ENCODE data around the gene CRB1. TPM values are rescaled to one million over a fixed set of nuclear protein-coding genes. Genes with fewer than 3 reads are reported as not detected.

CRB1 gene
- total and polyA plus RNA-seq, 4 donors = 0.03 to 0.55 (median 0.30) TPM

DNA sequence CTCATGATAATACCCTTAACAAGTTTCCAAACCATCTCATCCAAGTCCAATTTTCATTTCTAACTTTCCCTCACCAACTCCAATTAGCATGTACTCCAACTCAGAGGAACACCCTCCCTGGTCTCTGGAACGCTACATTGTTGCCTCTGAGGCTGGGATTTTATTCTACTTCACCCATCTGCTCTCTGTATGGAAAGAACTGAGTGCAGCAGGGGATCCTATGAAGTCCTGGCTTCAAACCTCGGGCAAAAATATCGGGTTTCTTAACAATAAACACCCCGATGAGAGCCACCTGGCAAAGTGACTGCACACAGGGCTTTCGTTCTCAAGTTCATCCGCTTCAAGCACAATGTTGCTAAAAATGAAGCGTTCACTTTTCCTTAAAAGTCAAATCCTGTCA lies 99.6 kb downstream of the CRB1 start:
- WGBS, 2 donors = 82 to 97% methylated on average over 7 of the region's 7 CpGs
- H3K4me3 ChIP-seq = no peak overlapping the region
- TF ChIP-seq, protein P1, sequence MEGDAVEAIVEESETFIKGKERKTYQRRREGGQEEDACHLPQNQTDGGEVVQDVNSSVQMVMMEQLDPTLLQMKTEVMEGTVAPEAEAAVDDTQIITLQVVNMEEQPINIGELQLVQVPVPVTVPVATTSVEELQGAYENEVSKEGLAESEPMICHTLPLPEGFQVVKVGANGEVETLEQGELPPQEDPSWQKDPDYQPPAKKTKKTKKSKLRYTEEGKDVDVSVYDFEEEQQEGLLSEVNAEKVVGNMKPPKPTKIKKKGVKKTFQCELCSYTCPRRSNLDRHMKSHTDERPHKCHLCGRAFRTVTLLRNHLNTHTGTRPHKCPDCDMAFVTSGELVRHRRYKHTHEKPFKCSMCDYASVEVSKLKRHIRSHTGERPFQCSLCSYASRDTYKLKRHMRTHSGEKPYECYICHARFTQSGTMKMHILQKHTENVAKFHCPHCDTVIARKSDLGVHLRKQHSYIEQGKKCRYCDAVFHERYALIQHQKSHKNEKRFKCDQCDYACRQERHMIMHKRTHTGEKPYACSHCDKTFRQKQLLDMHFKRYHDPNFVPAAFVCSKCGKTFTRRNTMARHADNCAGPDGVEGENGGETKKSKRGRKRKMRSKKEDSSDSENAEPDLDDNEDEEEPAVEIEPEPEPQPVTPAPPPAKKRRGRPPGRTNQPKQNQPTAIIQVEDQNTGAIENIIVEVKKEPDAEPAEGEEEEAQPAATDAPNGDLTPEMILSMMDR (IDR thresholded peaks at IDR 0.05; ENCODE audit: control extremely low read depth, extremely low read depth) = no peak
- H3K4me1 ChIP-seq (ENCODE audit: control insufficient read depth in 5 of 5, insufficient read depth in 5 of 5, low read length in 5 of 5) = no peaks in the 10 kb centered on the region
- H3K36me3 ChIP-seq (ENCODE audit: control insufficient read depth in 4 of 4, insufficient read depth in 4 of 4, low read length in 4 of 4) = no peaks in the 10 kb centered on the region
- no peak overlapping the region for H3K27ac ChIP-seq (ENCODE audit: low read depth in 1 of 2, low read length in 1 of 2)
- DNase-seq (no peak), ATAC-seq (ENCODE audit: insufficient read depth, low FRiP score) (no peak)
- no peaks in the 10 kb centered on the region for H3K27me3 ChIP-seq (ENCODE audit: control insufficient read depth in 3 of 3, insufficient read depth in 3 of 3, low read length in 2 of 3)
- peaks cover 0 to 1% (median 0%) of the 10 kb centered on the region in 4 donors for H3K9me3 ChIP-seq (ENCODE audit: control insufficient read depth in 4 of 4, insufficient read depth in 3 of 4, low read length in 3 of 4)
- H3K9ac ChIP-seq (ENCODE audit: insufficient read depth in 1 of 2, low read length in 2 of 2) = no peak overlapping the region

DNA sequence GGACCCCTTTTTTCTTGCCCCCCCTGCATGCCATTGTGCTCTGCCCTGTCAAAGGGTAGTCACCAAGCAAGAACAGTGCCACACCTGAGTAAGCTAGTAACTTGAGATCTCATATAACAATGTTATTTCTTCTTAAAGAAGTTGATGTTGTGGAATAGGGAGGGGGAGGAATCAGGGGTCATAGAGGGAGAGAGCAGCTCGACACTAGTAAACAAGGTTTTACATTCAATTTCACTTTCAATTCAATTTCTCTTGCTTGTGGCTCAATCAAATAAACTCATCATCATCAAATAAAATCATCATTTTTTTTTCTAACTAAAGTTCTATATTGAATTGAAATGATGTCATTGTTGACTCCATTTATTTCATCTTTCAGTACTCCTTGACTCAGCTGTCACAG lies 106.4 kb downstream of the CRB1 start:
- WGBS, 2 donors = 67 to 86% methylated on average over 1 of the region's 1 CpG
- no peaks in the 10 kb centered on the region for H3K4me1 ChIP-seq (ENCODE audit: control insufficient read depth in 5 of 5, insufficient read depth in 5 of 5, low read length in 5 of 5)
- no peaks in the 10 kb centered on the region for H3K27me3 ChIP-seq (ENCODE audit: control insufficient read depth in 3 of 3, insufficient read depth in 3 of 3, low read length in 2 of 3)
- H3K36me3 ChIP-seq (ENCODE audit: control insufficient read depth in 4 of 4, insufficient read depth in 4 of 4, low read length in 4 of 4) = no peaks in the 10 kb centered on the region
- H3K9ac ChIP-seq (ENCODE audit: insufficient read depth in 1 of 2, low read length in 2 of 2) = no peak overlapping the region
- ATAC-seq (ENCODE audit: insufficient read depth, low FRiP score) (no peak), DNase-seq (no peak)
- H3K4me3 ChIP-seq = no peak overlapping the region
- TF ChIP-seq, protein P1 (IDR thresholded peaks at IDR 0.05; ENCODE audit: control extremely low read depth, extremely low read depth) = no peak
- no peaks in the 10 kb centered on the region for H3K9me3 ChIP-seq (ENCODE audit: control insufficient read depth in 4 of 4, insufficient read depth in 3 of 4, low read length in 3 of 4)
- no peak overlapping the region for H3K27ac ChIP-seq (ENCODE audit: low read depth in 1 of 2, low read length in 1 of 2)

- H3K4me1 ChIP-seq (ENCODE audit: control insufficient read depth in 5 of 5, insufficient read depth in 5 of 5, low read length in 5 of 5) = no peaks in the 10 kb centered on the region
- H3K4me3 ChIP-seq = no peak overlapping the region
- H3K36me3 ChIP-seq (ENCODE audit: control insufficient read depth in 4 of 4, insufficient read depth in 4 of 4, low read length in 4 of 4) = no peaks in the 10 kb centered on the region
- no peak overlapping the region for H3K27ac ChIP-seq (ENCODE audit: low read depth in 1 of 2, low read length in 1 of 2)
- no peaks in the 10 kb centered on the region for H3K27me3 ChIP-seq (ENCODE audit: control insufficient read depth in 3 of 3, insufficient read depth in 3 of 3, low read length in 2 of 3)
- TF ChIP-seq, protein P1 (IDR thresholded peaks at IDR 0.05; ENCODE audit: control extremely low read depth, extremely low read depth) = no peak
- H3K9me3 ChIP-seq (ENCODE audit: control insufficient read depth in 4 of 4, insufficient read depth in 3 of 4, low read length in 3 of 4) = no peaks in the 10 kb centered on the region
- ATAC-seq (ENCODE audit: insufficient read depth, low FRiP score) (no peak), DNase-seq (no peak)
- no peak overlapping the region for H3K9ac ChIP-seq (ENCODE audit: insufficient read depth in 1 of 2, low read length in 2 of 2)
- 87 to 91% methylated on average over 6 of the region's 6 CpGs for WGBS, 2 donors
These were observed 116.4 kb downstream of the CRB1 start for GRCh38 chr1:197384471-197384870.

- Histone ChIP-seq H3K4me3 (no peak overlapping the region), H3K27ac (ENCODE audit: low read depth in 1 of 2, low read length in 1 of 2) (no peak overlapping the region), H3K36me3 (ENCODE audit: control insufficient read depth in 4 of 4, insufficient read depth in 4 of 4, low read length in 4 of 4) (no peaks in the 10 kb centered on the region), H3K4me1 (ENCODE audit: control insufficient read depth in 5 of 5, insufficient read depth in 5 of 5, low read length in 5 of 5) (no peaks in the 10 kb centered on the region), H3K9me3 (ENCODE audit: control insufficient read depth in 4 of 4, insufficient read depth in 3 of 4, low read length in 3 of 4) (no peaks in the 10 kb centered on the region), H3K9ac (ENCODE audit: insufficient read depth in 1 of 2, low read length in 2 of 2) (no peak overlapping the region), H3K27me3 (ENCODE audit: control insufficient read depth in 3 of 3, insufficient read depth in 3 of 3, low read length in 2 of 3) (no peaks in the 10 kb centered on the region)
- WGBS, 2 donors = 97 to 100% methylated on average over 1 of the region's 1 CpG
- ATAC-seq (ENCODE audit: insufficient read depth, low FRiP score) = no peak
- no peak for DNase-seq
- TF ChIP-seq, protein P1 (IDR thresholded peaks at IDR 0.05; ENCODE audit: control extremely low read depth, extremely low read depth) = no peak
These were observed 120.7 kb downstream of the CRB1 start for GRCh38 chr1:197388801-197389200.

All from lung (tissue), 12 donors.